ENCODE measurements around the gene TKFC. TPM values are rescaled to one million over a fixed set of nuclear protein-coding genes. Genes with fewer than 3 reads are reported as not detected.

TKFC gene
- total and polyA plus RNA-seq, 2 donors from 2014 or later, result 64.6 to 107 TPM

DNA sequence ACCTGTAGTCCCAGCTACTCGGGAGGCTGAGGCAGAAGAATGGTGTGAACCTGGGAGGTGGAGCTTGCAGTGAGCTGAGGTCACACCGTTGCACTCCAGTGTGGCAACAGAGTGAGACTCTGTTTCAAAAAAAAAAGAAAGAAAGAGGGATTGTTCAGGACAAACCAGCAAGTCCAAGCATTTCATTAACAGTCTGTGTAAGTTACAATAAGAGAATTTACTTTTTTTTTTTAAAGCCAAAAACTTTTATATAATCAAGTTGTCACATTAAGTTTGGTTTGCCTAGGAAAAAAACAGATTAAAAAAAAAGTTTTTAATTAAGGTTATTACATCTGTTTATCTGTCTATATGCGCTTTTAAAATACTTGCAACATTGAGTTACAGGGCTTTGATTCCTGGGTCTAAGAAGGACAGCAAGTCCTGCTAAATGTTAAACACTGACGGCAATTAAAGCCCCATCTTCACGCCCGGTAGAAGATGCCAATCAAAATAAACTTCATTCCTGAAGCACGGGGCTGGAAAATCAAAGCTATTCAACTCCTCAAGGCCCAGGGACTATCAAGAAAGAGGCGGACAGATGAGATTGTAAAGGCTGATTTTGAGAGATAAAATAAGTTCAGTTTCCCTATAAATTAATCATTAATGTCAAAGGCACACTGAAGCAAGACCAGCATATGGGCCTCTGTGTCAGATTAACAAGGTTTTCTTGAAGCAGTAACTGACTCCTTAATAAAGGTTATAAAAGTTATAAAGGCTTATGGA is 39.8 kb downstream of the TKFC start:
- Histone ChIP-seq H3K4me3 (ENCODE audit: low read length in 3 of 3) (no peak overlapping the region), H3K9ac (ENCODE audit: low read length in 3 of 3) (no peak overlapping the region), H3K36me3 (ENCODE audit: control insufficient read depth in 2 of 3, insufficient read depth in 3 of 3, low read length in 3 of 3) (peaks cover 4 to 20% (median 4%) of the 10 kb centered on the region in 3 donors), H3K9me3 (ENCODE audit: control insufficient read depth in 2 of 3, insufficient read depth in 1 of 3, low read length in 3 of 3) (no peaks in the 10 kb centered on the region), H3K4me1 (ENCODE audit: control insufficient read depth in 2 of 3, insufficient read depth in 2 of 3, low read depth in 1 of 3, low read length in 3 of 3) (peaks cover 0 to 2% (median 0%) of the 10 kb centered on the region in 3 donors), H3K27me3 (ENCODE audit: control insufficient read depth, insufficient read depth, low read length) (no peaks in the 10 kb centered on the region), H3K27ac (ENCODE audit: low read depth in 2 of 2, low read length in 2 of 2) (no peak overlapping the region)
- FAIRE-seq (no peak), DNase-seq (peak in 1 of 5 donors; percentile 23)
- TF ChIP-seq, protein P1, sequence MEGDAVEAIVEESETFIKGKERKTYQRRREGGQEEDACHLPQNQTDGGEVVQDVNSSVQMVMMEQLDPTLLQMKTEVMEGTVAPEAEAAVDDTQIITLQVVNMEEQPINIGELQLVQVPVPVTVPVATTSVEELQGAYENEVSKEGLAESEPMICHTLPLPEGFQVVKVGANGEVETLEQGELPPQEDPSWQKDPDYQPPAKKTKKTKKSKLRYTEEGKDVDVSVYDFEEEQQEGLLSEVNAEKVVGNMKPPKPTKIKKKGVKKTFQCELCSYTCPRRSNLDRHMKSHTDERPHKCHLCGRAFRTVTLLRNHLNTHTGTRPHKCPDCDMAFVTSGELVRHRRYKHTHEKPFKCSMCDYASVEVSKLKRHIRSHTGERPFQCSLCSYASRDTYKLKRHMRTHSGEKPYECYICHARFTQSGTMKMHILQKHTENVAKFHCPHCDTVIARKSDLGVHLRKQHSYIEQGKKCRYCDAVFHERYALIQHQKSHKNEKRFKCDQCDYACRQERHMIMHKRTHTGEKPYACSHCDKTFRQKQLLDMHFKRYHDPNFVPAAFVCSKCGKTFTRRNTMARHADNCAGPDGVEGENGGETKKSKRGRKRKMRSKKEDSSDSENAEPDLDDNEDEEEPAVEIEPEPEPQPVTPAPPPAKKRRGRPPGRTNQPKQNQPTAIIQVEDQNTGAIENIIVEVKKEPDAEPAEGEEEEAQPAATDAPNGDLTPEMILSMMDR (IDR thresholded peaks at IDR 0.05; ENCODE audit: borderline replicate concordance, extremely low read depth, insufficient read depth), result no peak
- intact Hi-C loops (cut with DNase I), result no loop called here

DNA sequence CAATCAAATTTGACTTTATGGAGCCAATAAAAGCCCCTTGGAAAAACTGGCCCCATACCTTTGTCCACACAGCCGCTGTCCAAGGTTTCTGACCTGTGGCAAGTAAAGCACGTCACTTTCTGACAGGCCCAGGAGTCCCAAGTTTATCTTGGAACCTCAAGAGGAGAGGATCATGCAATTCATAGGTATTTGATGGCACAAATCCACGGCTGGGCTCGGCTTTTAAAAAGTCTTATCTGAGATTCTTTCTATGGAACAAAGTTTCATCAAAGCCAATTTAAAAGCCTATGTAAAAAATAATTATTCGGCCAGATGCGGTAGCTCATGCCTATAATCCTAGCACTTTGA is 42.7 kb downstream of the TKFC start:
- Histone ChIP-seq H3K9me3 (ENCODE audit: control insufficient read depth in 2 of 3, insufficient read depth in 1 of 3, low read length in 3 of 3) (no peaks in the 10 kb centered on the region), H3K27me3 (ENCODE audit: control insufficient read depth, insufficient read depth, low read length) (no peaks in the 10 kb centered on the region), H3K4me3 (ENCODE audit: low read length in 3 of 3) (no peak overlapping the region), H3K4me1 (ENCODE audit: control insufficient read depth in 2 of 3, insufficient read depth in 2 of 3, low read depth in 1 of 3, low read length in 3 of 3) (no peaks in the 10 kb centered on the region), H3K36me3 (ENCODE audit: control insufficient read depth in 2 of 3, insufficient read depth in 3 of 3, low read length in 3 of 3) (no peaks in the 10 kb centered on the region), H3K27ac (ENCODE audit: low read depth in 2 of 2, low read length in 2 of 2) (no peak overlapping the region), H3K9ac (ENCODE audit: low read length in 3 of 3) (no peak overlapping the region)
- TF ChIP-seq, protein P1 (IDR thresholded peaks at IDR 0.05; ENCODE audit: borderline replicate concordance, extremely low read depth, insufficient read depth), result no peak
- intact Hi-C loops (cut with DNase I), result no loop called here
- no peak for FAIRE-seq
- DNase-seq, result no peak

DNA sequence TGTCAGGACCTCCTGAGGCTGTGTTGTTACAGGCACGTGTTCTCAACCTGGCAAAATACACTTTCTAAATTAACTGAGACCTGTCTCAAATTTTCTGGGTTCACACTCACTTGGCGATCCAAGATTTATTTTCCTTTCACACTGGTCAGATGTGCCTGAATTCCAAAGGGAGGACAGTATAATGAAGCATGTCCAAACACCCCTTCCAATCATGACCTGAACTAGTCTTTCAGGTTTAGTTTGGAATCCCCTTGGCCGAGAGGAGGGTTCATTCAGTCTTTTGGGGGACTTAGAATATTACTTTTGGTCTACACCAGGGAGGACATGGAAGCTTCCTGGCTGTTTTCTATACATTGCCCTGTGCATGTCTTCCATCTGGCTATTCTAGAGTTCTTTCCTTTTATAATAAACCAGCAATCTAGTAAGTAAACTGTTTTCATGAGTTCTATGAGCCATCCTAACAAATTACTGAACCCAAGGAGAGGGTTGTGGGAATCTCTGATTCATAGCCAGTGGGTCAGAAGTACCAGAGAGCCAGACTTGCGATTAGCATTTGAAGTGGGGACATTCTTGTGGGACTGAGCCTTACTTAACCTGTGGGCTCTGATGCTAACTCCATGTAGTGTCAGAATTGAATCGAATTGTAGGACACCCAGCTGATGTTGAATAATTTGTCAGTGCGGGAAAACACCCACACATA is 44.6 kb downstream of the TKFC start:
- no peak overlapping the region for H3K27ac ChIP-seq (ENCODE audit: low read depth in 2 of 2, low read length in 2 of 2)
- intact Hi-C loops (cut with DNase I), result no loop called here
- TF ChIP-seq, protein P1 (IDR thresholded peaks at IDR 0.05; ENCODE audit: borderline replicate concordance, extremely low read depth, insufficient read depth), result no peak
- H3K4me3 ChIP-seq (ENCODE audit: low read length in 3 of 3), result no peak overlapping the region
- DNase-seq, result no peak
- H3K4me1 ChIP-seq (ENCODE audit: control insufficient read depth in 2 of 3, insufficient read depth in 2 of 3, low read depth in 1 of 3, low read length in 3 of 3), result no peaks in the 10 kb centered on the region
- no peaks in the 10 kb centered on the region for H3K9me3 ChIP-seq (ENCODE audit: control insufficient read depth in 2 of 3, insufficient read depth in 1 of 3, low read length in 3 of 3)
- no peaks in the 10 kb centered on the region for H3K36me3 ChIP-seq (ENCODE audit: control insufficient read depth in 2 of 3, insufficient read depth in 3 of 3, low read length in 3 of 3)
- no peak overlapping the region for H3K9ac ChIP-seq (ENCODE audit: low read length in 3 of 3)
- H3K27me3 ChIP-seq (ENCODE audit: control insufficient read depth, insufficient read depth, low read length), result no peaks in the 10 kb centered on the region
- FAIRE-seq, result no peak

Data from kidney (tissue), 14 donors.